H4 (cell line): ENCODE results near the gene HSPA6. TPM values are rescaled to one million over a fixed set of nuclear protein-coding genes. Genes with fewer than 3 reads are reported as not detected.
"Not testable (repeated sequence)": the region's sequence is repeated elsewhere in the genome, so short reads cannot be mapped to it uniquely, and the experiment has no call there.

ENCODE experiments used
- DNase-seq: peaks from one replicate; pipeline ENCODE4 v3.0.0-alpha.2; 2015; ENCODE audit warnings: low spot score
- total RNA-seq: library from RNA; depleted of rRNA; stranded (reverse); fragments of >200 nt; shearing (Covaris generic); gene quantifications from 2 replicates; pipeline ENCODE4 v1.2.3, GENCODE V29; 2014

Gene HSPA6
- total RNA-seq, 1 experiment from 2014 or later = 0.15 TPM

DNA sequence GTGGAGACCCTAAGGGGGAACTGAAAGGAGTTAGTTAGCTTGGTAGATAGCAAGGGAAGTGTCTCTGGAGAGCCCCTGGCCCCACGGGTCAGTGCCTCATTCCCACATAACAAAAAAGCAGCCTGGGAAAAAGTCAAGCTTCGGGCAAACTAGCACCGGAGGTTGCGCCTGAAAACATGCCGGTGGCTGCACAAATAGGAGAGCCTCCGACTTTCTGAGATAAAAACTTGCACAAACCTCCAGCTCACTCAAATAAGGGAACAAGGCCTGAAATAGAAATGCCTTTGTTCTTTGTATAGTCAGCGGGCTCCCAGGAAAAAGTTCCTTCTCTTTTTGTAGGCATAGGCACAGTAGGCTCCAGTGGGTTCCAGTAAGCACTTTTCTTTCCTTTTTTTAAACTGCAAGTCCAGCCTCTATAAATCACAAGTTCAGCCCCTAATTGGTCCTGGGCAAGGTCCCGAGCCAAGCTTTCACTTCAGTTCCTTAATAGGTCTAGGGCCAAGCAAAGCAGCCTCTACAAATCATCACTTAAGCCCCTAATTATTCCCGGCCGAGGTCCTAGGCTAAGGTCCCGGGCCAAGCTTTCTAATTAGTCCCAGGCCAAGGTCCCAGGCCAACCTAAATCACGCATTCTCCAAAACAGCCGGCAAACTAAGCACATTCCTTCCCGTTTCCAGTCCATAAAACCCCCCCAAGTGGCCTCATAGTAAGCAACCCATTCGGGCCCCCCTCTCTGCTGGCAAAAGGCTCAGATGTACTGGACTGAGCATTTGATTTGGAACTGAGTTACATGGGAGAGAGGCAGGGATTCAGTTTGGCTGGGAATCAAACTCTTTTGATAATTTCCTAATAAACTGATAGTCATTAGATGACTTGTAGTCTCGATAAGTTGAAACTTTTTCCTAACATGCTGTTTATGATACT, 8.6 kb downstream of the HSPA6 start:
- DNase-seq = not testable (repeated sequence)

DNA sequence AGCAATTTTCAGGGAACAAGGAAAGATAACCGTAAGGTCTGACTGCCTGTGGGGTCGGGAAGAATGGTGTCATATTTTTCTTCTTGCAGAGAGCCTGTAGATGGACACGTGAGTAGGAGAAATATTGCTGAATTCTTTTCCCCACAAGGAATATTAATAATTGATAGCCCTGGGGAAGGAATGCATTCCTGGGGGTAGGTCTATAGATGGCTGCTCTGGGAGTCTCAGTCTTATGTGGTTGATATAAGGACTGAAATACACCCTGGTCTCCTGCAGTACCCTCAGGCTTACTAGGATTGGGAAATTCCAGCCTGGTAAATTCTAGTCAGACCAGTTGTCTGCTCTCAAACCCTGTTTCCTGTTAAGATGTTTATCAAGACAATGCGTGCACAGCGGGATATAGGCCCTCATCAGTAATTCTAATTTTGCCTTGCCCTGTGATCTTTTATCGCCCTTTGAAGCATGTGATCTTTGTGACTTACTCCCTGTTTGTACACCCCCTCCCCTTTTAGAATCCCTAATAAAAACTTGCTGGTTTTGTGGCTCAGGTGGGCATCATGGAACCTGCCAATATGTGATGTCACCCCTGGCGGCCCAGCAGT, 12.8 kb downstream of the HSPA6 start:
- DNase-seq = not testable (repeated sequence)

DNA sequence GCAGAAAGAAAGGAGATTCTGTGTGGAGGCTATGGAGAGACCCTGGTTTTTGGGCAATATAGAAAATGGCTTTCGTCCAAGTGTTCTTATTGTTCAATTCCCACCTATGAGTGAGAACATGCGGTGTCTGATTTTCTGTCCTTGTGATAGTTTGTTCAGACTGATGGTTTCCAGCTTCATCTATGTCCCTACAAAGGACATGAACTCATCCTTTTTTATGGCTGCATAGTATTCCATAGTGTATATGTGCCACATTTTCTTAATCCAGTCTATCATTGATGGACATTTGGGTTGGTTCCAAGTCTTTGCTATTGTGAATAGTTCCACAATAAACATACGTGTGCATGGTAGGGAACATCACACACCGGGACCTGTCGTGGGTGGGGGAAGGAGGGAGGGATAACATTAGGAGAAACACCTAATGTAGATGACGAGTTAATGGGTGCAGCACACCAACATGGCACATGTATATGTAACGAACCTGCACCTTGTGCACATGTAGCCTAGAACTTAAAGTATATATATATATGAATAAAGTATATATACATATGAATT, 14.7 kb downstream of the HSPA6 start:
- not testable (repeated sequence) for DNase-seq

DNA sequence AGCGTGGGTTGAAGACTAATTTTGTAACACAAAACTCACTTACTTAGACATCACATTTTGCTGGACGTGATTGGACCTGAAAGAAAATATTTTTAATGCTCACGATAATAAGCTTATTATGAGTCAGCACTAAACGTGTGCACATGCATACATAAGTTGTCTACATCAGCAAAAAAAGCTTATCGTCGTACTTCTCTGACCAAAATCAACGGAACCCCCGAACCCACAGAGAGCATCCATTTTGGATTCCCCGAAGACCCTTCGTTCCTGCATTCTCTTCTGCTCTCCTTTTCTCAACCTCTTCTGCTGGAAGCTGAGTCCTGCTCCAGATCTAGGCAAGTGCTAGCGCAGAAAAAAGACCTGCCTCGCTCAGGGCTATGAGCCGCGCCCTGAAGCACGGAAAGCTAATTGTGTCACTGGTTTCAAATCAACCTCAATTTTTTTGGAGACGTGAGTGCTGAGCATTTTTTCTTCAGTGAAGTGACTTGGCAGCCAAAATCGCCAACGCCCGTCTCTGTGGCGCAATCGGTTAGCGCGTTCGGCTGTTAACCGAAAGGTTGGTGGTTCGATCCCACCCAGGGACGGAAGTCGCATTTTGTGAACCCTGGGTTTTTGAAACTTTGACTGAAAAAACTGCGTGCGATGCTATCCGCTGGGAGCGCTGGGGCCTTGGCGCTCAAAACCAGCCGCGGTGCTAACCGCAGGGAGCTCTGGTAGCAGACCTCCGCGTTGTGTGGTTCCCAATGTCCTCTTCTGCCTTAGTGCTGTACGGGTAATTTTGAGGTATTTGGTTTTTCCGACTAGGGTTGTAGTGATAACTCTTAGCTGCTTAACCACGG, 15.6 kb downstream of the HSPA6 start:
- DNase-seq = not testable (repeated sequence)

DNA sequence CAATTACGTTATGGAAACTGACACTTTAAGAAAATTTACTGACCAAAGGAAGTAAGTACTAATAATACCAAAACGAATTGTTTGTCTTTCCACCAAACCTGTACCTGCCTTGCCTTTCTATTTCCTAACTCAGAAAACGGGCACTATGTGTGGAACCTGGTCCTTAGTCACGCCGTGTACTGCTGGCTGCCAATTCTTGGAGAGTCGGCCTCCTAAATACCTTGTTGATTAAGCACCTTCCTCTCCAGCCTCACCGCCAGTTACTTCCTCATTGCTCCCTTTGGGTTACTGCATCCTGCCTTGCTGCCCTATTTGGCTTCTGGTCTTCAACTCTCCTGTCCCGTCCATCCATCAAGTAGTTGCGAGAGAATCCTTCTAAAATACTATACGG, 16.2 kb downstream of the HSPA6 start:
- not testable (repeated sequence) for DNase-seq

DNA sequence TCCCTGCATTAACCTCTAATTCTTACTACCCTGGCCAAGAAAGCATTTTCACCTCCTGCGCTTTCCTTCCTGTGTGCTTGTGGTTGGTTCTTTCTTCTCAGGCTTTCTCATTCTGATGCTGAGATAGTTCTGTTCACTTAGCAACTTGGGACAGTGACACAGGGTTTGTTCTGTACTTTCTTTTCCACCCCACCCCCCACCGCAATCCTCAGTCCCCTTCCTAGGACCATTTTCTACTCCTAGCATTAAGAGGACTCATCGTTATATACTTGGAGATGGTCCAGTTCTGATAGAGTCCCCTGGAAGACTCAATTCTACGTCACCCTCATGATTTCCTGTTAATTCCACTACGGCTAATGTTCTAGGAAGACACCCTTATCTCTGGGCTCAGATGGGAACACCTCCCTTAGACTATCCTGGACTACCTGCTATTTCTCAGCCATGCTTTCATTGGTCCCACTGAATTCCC, 17.8 kb downstream of the HSPA6 start:
- not testable (repeated sequence) for DNase-seq

DNA sequence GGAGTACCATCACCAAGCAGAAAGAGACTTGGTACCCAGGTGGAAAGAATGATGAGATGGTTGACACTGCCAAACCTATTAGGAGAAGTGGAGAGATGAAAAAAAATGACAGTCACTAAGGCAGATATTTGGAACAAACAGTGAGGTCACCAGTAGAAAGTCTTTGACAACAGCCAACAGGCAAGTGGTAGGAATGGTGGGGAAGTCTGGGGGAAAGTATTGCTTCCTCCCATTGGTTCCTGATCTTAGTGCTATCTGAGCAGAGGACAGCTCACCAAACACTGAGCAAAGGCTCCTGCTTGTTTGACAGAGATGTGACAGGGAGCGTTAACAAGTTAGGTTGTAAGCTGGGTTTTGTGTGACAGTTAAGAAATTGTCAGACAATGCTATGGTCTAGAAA, 18.8 kb downstream of the HSPA6 start:
- DNase-seq = not testable (repeated sequence)

DNA sequence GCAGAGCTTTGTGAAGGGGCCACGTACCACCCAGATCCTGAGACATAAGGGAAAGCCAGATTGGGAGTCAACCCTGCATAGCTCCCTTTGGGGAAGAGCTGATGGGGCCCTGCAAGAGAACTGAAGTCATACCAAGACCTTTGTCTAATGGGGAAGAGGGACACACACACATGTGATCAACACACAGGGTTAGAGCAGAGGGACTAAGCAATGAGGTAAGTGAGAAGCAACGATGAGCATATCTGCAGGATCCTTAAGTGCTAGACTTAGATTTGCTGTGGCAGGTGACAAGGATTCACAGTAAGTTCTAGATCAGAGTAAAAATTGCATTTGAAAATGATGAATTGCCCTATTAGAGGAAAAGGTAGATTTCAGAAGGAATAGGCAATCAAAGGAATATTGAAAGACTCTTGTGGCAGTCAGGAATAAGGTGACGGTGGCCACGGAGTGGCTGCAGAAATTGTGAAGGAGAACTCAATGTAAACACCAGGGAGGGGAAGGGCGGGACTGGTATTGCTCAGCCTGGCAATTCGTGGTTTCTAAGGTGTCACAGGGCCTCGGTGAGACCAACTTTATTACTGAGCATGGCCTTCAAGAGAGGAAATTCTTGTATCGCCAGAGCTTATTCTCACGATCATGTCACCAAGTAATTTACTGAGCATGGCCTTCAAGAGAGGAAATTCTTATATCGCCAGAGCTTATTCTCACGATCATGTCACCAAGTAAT, 20.8 kb downstream of the HSPA6 start:
- not testable (repeated sequence) for DNase-seq

DNA sequence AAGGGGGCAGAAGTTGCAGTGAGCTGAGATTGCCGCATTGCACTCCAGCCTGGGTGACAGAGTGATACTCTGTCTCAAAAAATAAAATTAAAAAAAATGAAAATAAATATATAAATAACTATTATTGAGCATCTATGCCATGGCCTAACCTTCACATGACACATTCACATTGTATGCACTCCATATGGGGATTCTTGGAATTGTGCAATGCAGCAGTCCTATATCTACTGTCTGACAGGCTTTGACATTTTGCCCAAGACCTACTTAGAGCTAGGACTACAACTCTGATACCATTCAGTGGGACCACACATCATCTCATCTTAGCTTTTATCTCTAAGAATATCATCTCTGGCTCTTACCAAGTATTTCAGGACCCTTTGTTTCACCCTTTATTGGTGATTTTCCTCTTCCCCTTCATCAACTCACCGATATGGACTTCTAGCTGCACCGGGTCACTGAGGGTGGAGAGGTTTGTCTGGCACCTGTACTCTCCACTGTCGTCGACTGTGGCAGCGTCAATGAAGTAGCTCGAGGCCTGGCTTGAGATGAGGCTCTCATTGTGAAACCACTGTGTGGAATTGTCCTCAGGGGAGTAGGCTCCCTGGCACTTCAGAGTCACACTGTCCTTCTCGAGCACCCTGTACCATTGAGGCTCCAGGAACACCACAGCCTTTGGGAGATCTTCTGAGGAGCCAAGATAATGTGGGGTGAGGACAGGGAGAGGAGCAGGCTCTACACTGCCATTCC, 23.8 kb downstream of the HSPA6 start:
- not testable (repeated sequence) for DNase-seq

DNA sequence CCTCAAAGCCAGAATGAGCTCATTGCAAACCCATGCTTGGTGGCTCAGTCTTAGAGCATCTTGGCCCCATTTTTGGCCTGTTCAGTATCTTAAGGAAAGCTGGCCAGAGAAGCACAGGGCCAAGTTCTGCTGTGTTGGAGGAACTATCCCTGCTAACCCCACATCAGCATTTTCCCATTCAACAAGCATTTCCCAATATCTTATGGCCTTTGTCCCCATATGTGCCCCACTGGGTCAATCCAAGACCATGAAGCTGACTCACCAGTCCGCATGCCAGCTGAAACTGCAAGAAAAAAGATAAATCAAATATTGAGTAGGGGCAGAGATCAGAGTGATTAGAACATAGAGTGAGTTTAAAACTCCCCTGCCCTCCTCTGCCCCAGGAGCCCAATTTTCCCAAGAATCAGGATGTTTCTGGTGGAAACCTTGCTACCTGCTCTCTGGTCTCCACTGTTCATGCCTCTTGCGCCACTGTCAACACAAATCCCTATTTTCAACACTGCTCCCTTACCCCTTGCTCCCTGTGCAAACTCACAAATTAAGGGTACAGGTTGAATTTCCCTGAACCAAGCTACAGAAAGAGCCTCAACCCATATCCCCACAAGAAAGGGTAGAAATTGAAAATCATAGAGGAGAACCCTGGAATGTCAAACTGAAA, 24.5 kb downstream of the HSPA6 start:
- DNase-seq = not testable (repeated sequence)

DNA sequence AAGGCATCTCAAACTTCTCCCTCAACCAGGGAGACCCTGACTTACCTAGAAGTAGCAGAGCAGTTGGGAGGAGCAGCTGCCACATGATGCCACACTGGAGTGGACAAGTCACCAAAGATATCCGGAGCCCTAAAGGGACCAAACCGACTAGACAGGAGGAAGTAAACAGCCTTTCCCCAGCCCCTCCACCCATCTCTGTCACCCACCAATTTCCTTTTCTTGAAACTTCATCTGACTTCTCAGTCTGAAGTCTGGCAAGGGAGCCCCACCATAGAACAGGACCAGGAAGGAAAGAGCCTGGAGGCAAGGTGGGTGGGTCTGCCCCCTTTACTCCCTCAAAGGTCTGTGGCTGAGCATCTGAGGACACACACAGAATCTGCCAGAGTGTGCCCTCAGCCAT, 25.3 kb downstream of the HSPA6 start, which contains the start of gene FCGR3A:
TSS of gene FCGR3A (minus strand) at position 167 of the 400 bp plus-strand sequence. CDS start at position 85, 82 bp downstream.
- DNase-seq = no peak

DNA sequence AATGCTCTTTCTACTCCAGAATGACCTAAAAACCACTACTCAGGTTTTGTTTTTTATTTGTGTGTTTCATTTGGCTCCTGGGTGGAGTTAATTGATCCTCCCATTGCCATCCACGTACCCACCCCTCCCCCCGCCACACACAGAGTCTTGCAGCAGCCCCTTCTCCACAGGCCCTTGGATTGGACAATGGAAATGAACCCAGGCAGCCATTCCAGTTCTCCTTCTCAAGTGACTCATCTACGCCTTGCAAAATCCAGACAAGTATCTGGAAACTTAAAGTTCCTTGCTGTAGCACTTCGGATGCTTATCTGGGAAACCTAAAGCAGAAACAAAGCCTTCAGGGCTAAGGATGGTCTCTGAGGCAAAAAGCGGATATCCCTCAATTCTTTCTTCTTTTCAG, 26.6 kb downstream of the HSPA6 start:
- DNase-seq = not testable (repeated sequence)

DNA sequence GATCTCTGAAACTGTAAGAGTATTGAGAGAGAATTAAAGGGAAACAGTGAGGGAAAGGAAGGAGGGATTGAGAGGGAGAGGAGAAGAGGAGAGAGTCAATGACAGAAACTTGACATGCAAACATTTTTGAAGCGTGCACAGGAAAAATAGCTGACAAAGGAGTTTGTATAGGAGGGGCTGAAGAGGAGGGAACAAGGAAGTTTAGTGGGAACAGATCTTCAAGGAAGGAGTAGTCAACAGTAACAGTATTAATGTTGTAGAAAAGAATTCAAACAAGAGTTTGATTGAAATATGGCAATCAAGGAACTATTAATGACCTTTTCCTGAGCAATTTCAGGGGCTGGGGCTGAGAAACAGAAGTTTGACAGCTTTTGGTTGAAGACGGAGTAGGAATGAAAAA, 29.3 kb downstream of the HSPA6 start:
- DNase-seq = not testable (repeated sequence)

DNA sequence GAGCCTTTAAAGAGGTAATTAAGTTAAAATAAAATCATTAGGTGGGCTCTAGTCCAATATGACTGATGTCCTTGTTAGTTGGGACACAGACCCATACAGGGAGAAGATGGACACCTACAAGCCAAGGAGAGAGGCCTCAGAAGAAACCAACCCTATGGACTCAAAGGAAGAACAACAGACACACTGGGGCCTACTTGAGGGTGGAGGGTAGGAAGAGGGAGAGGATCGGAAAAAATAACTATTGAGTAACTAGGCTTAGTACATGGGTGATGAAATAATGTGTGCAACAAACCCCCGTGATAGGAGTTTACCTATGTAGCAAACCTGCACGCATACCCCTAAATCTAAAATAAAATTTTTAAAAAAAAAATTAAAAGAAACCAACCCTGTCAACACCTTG, 30.0 kb downstream of the HSPA6 start:
- not testable (repeated sequence) for DNase-seq

DNA sequence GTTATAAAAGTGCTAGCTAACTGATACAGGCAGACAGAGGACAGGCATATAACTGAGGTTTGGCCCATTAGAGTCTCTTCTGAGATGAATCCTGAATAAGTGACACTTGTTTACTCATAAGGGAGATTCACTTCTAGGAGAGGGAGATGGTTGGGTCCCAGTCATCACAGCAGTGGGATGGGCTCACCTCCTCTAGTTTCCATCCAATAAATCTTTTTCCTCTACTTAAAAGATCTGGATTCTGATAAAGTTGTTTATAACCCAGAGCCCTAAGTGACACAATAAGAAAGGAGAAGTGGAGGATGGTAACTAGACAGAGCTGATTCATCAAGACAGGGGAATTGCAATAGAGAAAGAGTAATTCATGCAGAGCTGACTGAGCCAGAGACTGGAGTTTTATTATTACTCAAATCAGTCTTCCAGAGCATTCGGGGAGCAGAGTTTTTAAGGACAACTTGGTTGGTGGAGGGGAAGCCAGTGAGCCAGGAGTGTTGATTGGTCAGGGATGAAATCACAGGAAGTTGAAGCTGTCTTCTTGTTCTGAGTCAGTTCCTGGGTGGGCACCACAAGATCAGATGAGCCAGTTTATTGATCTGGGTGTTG, 30.6 kb downstream of the HSPA6 start:
- not testable (repeated sequence) for DNase-seq

DNA sequence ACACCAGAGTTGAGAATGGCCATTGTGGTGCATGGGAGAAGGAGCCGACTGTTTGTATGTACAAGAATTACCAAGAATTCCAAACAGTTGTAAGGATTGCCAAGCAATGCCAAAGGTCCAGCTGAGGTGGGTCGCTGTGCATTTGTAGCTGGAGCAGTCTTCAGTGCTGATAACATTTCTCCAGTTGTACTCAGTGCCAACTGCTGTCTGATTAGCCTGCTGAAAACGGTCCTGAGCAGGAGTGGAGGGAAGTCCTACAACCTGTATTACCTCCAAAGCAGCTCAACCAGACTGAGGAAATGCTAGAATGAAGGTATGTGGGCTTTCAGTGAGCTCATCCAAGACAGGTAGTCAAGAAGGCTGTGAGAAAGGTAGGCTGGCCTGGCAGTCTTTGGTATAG, 31.8 kb downstream of the HSPA6 start:
- DNase-seq = not testable (repeated sequence)

DNA sequence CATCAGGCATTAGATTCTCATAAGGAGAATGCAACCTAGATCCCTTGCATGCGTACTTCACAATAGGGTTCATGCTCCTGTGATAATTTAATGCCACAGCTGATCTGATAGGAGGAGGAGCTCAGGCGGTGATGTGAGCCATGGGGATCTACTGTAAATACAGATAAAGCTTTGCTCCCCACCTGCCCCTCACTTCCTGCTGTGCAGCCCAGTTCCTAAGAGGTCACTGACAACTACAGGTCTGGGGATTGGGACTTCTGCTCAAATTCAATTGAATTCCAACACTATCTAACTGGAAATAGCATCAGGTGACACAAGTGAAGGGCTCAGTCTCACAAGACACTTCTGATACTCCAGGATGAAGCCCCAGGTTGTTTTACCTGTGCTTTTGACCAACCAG, 32.6 kb downstream of the HSPA6 start:
- DNase-seq = not testable (repeated sequence)

DNA sequence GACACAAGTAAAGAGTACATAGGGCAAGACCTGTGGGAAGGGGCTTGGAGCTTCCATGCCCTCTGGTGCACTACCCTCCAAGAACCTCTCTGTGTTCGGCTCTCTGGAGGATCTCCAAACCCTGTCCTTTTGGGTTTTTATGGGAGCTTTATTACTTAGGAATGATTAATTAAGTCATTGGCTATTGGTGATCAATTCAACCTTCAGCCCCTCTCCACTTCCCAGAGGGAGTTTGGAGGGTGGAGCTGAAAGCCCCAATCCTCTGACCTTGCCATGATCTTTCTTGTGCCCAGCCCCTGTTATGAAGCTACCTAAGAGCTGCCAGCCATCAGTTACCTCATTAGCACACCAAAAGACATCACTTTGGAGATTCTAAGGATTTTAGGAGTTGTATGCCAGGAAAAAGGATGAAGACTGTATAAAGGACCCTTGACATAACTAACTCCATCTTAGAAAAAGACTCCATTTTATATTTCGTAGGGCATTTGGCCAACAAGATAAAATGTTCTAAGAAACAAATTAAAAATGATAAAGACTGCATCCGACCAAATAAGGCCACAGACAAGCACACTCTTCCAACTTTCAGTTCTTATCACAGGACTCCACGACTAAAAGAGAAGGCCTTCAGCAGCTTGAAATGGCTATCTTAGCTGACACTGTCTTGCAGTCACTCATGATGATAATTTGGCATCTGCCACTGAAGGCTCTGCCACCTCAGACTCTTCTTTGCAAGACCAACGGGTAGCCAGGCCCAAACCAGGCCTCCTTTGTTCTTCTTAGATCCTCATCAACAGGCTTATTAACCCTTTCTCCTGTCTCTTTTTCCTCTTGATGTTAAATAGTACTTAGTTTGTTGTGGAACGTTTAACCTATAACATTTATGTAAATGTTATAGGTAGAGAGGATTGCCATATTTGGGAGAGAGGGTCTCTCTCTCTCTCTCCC, 33.4 kb downstream of the HSPA6 start:
- not testable (repeated sequence) for DNase-seq
